ENCODE results near the gene FAT4.
A peak's percentile ranks its signal among the peaks of the same experiment; 100 is the strongest.

The FAT4 gene

DNA sequence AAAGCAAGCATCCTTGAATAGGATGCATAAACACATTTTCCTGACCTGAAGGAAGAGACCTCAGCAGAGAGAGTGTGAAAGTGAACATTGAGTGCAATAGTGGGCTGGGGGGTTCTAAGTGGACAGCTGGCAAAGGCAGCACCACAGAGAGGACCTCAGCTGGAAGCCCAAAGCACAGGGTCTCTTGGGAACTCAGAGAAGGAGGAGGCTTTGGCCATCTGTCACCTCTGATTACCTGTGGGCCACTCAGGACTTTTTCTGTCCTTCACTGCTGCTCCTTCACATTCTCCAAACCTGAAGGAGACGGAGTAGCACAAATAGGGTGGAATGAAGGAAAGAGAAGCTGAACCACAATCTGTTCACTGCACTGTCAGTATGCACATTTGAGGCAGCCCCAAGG is 37.9 kb upstream of the FAT4 start:
- Histone ChIP-seq H3K4me3 (ENCODE audit: low read depth, low read length) (no peak overlapping the region), H3K27ac (no peak overlapping the region), H3K27me3 (replicated peaks) (no peaks in the 10 kb centered on the region), H3K36me3 (replicated peaks) (no peaks in the 10 kb centered on the region)
- in situ Hi-C loops (cut with HindIII; ENCODE audit: low pct_ligation_motif_present, low sequenced_read_pairs): no loop called here
- TF ChIP-seq, protein P1, sequence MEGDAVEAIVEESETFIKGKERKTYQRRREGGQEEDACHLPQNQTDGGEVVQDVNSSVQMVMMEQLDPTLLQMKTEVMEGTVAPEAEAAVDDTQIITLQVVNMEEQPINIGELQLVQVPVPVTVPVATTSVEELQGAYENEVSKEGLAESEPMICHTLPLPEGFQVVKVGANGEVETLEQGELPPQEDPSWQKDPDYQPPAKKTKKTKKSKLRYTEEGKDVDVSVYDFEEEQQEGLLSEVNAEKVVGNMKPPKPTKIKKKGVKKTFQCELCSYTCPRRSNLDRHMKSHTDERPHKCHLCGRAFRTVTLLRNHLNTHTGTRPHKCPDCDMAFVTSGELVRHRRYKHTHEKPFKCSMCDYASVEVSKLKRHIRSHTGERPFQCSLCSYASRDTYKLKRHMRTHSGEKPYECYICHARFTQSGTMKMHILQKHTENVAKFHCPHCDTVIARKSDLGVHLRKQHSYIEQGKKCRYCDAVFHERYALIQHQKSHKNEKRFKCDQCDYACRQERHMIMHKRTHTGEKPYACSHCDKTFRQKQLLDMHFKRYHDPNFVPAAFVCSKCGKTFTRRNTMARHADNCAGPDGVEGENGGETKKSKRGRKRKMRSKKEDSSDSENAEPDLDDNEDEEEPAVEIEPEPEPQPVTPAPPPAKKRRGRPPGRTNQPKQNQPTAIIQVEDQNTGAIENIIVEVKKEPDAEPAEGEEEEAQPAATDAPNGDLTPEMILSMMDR (IDR thresholded peaks at IDR 0.05; ENCODE audit: low read depth, low read length, missing control alignments): no peak
- DNase-seq: no peak

DNA sequence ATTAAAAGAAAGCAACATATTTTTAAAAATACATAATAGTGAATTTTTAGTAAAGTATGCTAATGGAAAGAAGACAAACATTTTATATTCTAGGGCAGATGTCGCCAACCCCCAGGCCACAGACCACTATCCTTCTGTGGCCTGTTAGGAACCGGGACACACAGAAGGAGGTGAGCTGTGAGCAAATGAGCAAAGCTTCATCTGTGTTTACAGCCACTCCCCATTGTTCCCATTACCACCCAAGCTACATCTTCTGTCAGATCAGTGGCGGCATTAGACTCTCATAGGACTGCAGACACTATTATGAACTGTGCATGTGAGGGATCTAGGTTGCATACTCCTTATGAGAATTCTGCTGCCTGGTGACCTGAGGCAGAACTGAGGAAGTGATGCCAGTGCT is 37.0 kb upstream of the FAT4 start:
- in situ Hi-C loops (cut with HindIII; ENCODE audit: low pct_ligation_motif_present, low sequenced_read_pairs): no loop called here
- no peaks in the 10 kb centered on the region for H3K36me3 ChIP-seq (replicated peaks)
- TF ChIP-seq, protein P1 (IDR thresholded peaks at IDR 0.05; ENCODE audit: low read depth, low read length, missing control alignments): no peak
- no peak for DNase-seq
- no peak overlapping the region for H3K4me3 ChIP-seq (ENCODE audit: low read depth, low read length)
- no peaks in the 10 kb centered on the region for H3K27me3 ChIP-seq (replicated peaks)
- no peak overlapping the region for H3K27ac ChIP-seq

DNA sequence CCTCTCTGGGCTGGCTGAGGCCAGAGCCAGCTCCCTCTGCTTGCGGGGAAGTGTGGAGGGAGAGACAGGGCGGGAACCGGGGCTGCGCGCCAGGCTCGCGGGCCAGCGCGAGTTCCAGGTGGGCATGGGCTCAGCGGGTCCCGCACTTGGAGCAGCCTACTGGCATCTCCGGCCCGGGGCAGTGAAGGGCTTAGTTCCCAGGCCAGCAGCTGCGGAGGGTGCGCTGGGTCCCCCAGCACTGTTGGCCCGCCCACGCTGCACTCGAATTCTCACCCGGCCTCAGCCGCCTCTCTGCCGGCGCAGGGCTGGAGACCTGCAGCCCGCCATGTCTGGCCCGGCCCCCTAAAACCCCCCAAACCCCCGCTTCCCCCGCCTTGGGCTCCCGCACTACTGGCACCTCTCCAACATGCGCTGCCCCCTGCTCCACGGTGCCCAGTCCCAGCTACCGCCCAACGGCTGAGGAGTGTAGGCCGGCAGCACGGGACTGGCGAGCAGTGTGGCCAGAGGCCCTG is 33.8 kb upstream of the FAT4 start:
- Histone ChIP-seq H3K36me3 (replicated peaks) (no peaks in the 10 kb centered on the region), H3K4me3 (ENCODE audit: low read depth, low read length) (no peak overlapping the region), H3K27ac (no peak overlapping the region), H3K27me3 (replicated peaks) (no peaks in the 10 kb centered on the region)
- in situ Hi-C loops (cut with HindIII; ENCODE audit: low pct_ligation_motif_present, low sequenced_read_pairs): no loop called here
- TF ChIP-seq, protein P1 (IDR thresholded peaks at IDR 0.05; ENCODE audit: low read depth, low read length, missing control alignments): no peak
- DNase-seq: no peak

DNA sequence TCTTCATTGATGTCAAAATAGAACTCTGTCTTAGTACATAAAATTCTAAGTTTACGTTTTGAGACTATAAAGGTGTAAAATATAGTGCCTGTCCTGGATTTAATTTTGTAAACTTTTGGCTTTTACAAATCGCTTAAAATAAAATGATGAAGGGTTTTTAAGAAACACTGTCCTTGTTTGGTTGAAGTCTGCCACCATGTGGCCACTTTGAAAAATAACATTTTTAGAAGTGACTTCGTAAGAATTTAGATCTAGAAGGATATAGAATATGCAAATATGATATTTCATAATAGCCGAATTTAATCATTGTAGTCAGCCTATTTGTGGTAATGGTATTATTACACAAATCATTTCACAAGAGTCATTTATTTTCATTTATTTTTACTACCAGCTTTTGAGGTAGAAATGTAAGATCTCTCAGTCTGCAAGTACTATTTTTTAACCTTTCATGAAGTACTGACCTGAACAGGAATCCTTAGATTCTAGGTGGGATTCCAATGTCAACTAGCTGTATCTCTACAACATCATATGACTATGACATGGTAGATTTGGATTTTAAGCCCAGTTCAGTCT is 31.0 kb upstream of the FAT4 start:
- H3K27me3 ChIP-seq (replicated peaks): no peaks in the 10 kb centered on the region
- no peak overlapping the region for H3K27ac ChIP-seq
- H3K4me3 ChIP-seq (ENCODE audit: low read depth, low read length): no peak overlapping the region
- in situ Hi-C loops (cut with HindIII; ENCODE audit: low pct_ligation_motif_present, low sequenced_read_pairs): no loop called here
- TF ChIP-seq, protein P1 (IDR thresholded peaks at IDR 0.05; ENCODE audit: low read depth, low read length, missing control alignments): peak; percentile 20
- no peak for DNase-seq
- no peaks in the 10 kb centered on the region for H3K36me3 ChIP-seq (replicated peaks)

DNA sequence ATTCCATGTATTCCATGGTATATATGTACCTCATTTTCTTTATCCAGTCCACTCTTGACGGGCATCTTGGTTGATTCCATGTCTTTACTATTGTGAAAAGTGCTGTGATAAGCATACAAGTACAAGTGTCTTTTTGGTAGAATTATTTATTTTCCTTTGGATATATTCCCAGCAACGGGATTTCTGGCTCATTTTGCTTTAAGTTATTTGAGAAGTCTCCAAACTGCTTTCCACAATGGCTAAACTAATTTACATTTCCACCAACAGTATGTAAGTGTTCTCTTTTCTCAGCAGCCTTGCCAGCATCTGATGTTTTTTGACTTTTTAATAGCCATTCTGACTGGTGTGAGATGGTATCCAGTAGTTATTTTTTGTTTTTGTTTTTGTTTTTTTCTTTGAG is 17.6 kb upstream of the FAT4 start:
- Histone ChIP-seq H3K36me3 (replicated peaks) (no peaks in the 10 kb centered on the region), H3K27ac (no peak overlapping the region)
- in situ Hi-C loops (cut with HindIII; ENCODE audit: low pct_ligation_motif_present, low sequenced_read_pairs): no loop called here

More for the DNA sequence above, 17.6 kb upstream of the FAT4 start:
- Histone ChIP-seq H3K4me3 (ENCODE audit: low read depth, low read length) (no peak overlapping the region), H3K27me3 (replicated peaks) (no peaks in the 10 kb centered on the region)
- no peak for DNase-seq
- TF ChIP-seq, protein P1 (IDR thresholded peaks at IDR 0.05; ENCODE audit: low read depth, low read length, missing control alignments): no peak
